ENCODE data around the gene RASL10B.

DNA sequence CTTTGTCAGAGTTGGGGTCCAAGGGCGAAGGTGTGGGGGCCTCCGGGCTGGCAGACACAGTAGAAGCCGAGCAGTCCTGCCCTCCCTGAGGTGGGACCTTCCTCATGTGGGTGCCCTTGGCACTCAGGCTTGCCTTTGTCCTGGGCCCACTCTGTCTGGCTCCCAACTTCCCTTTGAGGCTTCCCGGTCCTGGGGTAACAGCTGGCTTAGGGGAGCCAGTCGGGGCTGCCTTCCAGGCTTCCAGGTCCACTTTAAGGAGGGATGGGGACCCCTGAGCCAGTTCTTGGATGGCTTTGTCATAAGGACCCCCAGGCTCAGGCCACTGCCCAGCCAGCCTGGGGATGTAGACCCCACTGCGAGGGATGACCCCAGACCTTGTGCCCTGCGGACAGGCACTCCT, 13.8 kb downstream of the RASL10B start:
- TF ChIP-seq, protein P1, sequence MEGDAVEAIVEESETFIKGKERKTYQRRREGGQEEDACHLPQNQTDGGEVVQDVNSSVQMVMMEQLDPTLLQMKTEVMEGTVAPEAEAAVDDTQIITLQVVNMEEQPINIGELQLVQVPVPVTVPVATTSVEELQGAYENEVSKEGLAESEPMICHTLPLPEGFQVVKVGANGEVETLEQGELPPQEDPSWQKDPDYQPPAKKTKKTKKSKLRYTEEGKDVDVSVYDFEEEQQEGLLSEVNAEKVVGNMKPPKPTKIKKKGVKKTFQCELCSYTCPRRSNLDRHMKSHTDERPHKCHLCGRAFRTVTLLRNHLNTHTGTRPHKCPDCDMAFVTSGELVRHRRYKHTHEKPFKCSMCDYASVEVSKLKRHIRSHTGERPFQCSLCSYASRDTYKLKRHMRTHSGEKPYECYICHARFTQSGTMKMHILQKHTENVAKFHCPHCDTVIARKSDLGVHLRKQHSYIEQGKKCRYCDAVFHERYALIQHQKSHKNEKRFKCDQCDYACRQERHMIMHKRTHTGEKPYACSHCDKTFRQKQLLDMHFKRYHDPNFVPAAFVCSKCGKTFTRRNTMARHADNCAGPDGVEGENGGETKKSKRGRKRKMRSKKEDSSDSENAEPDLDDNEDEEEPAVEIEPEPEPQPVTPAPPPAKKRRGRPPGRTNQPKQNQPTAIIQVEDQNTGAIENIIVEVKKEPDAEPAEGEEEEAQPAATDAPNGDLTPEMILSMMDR (IDR thresholded peaks at IDR 0.05): no peak
- TF ChIP-seq POLR2A (IDR thresholded peaks at IDR 0.05) (no peak), EP300 (IDR thresholded peaks at IDR 0.05) (no peak)
